ENCODE results near the gene TNRC6C.
"Not testable (repeated sequence)": the region's sequence is repeated elsewhere in the genome, so short reads cannot be mapped to it uniquely, and the experiment has no call there.

The TNRC6C gene

DNA sequence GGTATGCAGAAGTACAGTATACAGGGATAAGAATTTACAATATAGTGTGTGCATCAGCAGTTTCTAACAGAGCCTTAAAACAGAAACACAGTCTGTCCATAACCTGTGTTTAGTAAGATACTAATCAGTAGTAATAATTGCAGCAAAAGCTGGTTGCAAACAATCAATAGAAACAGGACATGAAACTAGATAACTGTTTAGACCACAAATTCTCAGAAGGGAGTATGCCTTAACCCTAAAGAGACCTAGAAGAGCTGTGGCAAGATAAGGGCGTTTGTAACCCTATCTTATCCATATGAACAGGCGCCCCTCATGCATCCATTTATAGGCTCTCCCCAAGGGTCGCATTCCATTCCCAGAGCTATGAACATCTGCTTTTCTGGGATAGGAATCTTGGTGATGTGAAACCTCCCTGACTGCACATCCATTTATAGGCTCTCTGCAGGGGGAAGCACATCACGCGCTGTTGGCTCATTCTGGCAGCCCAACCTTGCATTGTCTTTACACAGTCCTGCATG is 123.9 kb downstream of the TNRC6C start:
- not testable (repeated sequence) for DNase-seq (ENCODE audit: low spot score)

- DNase-seq (ENCODE audit: low spot score) = no peak
Measured at GRCh38 chr17:78082988-78083387, 124.5 kb downstream of the TNRC6C start.

- no peak for DNase-seq (ENCODE audit: low spot score)
Measured at GRCh38 chr17:78086740-78087139, 128.2 kb downstream of the TNRC6C start.

DNA sequence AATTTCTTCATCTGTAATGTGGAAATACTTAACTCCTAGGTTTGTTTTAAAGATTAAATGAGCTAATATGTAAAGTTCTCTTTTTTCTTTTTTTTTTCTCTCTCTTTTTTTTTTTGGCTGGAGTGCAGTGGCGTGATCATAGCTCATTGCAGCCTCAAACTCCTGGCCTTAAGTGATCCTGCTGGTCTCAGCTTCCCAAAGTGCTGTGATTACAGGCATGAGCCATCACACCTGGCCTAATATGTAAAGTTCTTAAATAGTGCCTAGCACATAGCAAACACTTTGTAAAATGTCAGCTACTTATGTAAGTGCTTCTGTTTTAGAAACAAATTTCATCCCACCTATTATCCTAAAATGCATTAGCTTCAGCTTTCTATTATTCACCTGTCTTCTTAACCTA is 130.0 kb downstream of the TNRC6C start:
- no peak for DNase-seq (ENCODE audit: low spot score)

- no peak for DNase-seq (ENCODE audit: low spot score)
Measured at GRCh38 chr17:78089576-78090281, 131.2 kb downstream of the TNRC6C start.

DNA sequence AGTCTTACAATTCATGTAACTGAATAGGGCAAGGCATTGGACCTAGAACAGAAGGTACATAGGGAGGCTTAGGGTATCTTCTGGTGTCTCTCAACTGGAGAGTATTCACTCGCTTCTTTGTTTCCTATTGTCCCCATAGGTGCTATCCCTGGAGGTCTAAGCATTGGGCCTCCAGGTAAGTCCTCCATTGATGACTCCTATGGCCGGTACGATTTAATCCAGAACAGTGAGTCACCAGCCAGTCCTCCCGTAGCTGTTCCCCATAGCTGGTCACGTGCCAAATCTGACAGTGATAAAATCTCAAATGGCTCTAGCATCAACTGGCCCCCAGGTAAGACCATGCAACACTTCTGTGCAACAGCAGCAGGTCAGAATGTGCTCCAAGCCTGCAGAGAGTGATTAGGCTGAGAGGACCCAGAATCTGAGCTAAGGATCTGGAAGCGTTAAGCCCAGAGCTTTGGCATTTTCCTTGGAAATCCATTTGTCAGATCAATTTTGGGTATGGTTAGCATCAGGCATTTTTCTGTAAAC is 134.4 kb downstream of the TNRC6C start:
- no peak for DNase-seq (ENCODE audit: low spot score)

DNA sequence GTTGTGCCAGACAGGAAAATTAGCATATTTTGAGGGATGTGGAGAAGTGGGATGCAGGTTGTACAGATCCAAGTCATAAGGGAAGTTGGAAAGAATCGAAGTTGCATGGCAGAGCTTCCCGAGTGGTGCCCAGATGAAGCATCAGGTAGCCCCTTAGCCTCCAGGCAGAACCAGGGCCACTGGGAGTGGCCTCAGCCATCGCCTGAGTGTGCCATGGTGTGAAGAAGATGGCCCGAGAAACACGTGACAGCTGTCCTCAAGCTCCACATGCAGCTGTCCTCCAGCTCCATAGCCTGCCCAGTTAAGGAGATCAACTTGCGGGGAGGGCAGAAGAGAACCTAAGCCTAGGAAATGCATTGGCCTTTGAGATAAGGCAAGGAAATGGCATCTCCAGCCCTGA is 136.5 kb downstream of the TNRC6C start:
- no peak for DNase-seq (ENCODE audit: low spot score)

DNA sequence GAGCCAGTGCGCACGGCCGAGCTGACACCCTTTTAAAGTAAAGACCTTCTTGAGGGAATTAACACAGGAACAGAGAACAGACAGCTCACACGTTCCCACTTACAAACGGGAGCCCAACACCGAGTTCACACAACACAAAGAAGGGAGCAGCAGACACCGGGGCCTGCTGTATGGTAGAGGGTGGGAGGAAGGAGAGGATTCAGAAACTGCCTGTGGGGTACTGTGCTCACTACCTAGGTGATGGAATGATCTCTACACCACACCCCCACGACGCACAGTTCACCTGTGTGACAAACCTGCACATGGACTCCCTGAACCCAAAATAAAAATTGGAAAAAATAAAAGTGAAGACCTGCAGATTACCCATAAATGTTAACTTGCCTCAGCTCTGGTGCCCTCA is 137.6 kb downstream of the TNRC6C start:
- DNase-seq (ENCODE audit: low spot score) = no peak

DNA sequence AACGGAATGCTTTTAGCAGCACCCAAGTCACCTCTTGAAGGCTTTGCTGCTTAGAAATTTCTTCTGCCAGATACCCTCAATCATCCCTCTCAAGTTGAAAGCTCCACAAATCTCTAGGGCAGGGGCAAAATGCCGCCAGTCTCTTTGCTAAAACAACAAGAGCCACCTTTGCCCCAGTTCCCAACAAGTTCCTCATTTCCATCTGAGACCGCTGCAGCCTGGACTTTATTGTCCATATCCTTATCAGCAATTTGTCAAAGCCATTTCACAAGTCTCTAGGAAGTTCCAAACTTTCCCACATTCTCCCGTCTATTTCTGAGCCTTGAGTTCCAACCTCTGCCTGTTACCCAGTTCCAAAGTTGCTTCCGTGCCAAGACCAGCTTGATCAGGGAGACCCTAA is 142.6 kb downstream of the TNRC6C start:
- DNase-seq (ENCODE audit: low spot score) = no peak

DNA sequence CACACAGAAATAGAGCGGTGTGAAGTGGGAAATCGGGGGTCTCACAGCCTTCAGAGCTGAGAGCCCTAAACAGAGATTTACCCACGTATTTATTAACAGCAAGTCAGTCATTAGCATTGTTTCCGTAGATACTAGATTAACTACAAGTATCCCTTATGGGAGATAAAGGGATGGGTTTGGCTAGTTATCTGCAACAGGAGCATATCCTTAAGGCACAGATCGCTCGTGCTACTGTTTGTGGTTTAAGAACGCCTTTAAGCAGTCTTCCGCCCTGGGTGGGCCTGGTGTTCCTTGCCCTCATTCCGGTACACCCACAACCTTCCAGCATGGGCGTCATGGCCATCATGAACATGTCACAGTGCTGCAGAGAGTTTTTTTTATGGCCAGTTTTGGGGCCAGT is 143.0 kb downstream of the TNRC6C start:
- DNase-seq (ENCODE audit: low spot score) = no peak

GRCh38 chr17:78103311-78103710 is 144.8 kb downstream of the TNRC6C start:
- no peak for DNase-seq (ENCODE audit: low spot score)

DNA sequence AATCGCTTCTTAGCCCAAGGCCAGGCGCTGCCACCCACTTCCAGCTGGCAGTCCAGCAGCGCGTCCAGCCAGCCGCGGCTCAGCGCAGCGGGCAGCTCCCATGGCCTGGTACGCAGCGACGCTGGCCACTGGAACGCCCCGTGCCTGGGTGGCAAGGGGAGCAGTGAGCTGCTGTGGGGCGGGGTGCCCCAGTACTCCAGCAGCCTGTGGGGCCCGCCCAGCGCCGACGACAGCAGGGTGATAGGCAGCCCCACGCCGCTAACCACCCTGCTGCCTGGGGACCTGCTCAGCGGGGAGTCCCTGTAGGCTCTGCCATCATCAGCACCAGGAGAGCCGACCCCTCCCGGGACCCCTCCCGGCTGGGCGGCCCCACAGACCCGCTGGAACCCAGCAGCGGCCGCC is 146.0 kb downstream of the TNRC6C start:
- DNase-seq (ENCODE audit: low spot score) = no peak

DNA sequence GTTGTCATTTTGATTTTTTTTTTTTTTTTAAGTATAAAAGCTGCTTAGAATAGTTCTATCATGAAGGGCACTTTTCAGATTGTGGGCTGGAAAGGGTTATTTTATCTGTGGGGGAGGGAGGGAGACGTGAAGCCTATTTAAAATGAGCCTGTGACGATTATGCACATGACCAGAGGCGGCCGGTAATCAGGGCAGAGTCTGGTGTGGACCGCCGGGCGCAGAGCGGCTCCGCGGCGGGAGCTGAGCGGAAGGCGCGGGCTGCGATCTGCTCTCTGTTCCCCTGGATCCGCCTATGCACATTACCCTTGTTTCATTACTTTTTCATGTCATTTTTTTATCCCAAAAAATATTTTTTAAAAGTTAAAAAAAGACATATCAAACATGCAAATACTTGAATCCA is 146.6 kb downstream of the TNRC6C start:
- no peak for DNase-seq (ENCODE audit: low spot score)

DNA sequence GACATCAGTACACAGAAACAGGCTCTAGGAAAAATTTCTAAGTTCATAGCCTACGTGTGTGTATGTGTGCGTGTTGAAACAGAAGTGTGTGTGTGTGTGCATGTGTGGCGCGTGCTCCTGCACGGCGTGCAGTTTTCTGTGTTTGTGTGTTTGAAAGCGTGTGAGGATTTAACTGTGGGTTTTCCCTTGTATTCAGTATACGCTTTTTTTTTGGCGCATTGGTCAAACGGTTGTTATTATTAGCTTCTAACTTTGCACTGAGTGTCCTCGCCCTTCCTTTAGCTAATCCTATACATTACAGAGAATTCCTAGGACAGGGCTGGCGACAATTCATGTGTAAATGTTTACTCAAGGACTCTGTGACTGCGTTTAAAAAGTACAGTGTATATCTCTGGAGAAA is 147.0 kb downstream of the TNRC6C start:
- no peak for DNase-seq (ENCODE audit: low spot score)

GRCh38 chr17:78106211-78106610 is 147.7 kb downstream of the TNRC6C start:
- DNase-seq (ENCODE audit: low spot score) = no peak

DNA sequence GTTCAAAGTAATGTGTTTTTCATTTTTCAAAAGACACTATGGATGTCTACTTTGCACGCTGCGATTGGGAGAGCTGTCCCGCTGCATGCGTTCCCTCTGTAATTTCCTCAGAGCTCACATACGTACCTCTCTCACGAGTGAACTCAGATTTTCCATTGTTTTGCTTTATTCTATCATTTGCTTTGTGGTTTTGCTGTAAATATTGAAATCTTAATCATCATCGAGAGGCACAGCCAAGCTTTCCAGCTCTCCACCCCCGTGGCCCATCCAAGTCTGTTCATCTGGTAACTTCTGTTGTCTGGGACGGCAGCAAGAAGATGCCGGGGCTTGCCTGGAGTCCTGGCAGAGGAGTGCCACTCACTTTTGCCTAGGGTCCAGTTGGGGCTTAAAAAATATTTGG is 149.0 kb downstream of the TNRC6C start:
- no peak for DNase-seq (ENCODE audit: low spot score)

DNA sequence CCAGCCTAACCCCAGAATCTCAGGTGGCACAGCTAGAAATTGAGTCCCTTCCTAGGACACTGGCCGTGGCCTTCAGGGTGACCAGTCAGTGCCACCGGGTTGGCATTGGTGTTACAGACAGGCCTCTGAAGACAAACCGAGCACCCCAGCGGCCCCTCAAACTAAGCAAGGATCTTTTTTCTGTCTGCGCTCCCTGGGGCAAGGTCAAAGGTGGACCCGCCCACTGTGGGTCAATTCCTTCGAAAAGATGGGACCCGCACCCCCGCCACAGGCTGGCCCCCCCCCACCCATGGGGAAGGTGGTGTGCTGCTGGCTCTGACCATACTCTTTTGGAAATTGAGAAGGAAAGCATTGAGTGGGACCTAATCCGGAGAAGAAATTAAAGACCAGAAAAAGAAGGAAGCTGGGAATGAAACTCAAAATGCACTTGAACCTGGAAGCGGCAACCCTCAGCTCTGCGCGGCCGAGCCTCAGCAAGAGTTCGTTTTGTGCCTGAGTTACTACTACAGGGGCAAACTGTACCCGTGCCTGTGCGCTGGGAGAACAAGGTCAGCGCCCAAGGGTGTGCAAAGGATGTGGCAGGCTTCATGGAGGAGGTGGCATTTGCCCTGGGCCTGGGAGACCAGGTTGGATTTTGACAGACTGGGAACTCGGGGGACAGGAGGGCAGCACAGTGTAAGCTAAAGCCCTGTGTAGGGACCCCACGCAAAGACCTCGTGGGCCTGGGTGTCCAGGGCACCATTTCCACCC is 149.6 kb downstream of the TNRC6C start:
- no peak for DNase-seq (ENCODE audit: low spot score)

- DNase-seq (ENCODE audit: low spot score) = no peak
Measured at GRCh38 chr17:78108726-78109488, 150.4 kb downstream of the TNRC6C start.

DNA sequence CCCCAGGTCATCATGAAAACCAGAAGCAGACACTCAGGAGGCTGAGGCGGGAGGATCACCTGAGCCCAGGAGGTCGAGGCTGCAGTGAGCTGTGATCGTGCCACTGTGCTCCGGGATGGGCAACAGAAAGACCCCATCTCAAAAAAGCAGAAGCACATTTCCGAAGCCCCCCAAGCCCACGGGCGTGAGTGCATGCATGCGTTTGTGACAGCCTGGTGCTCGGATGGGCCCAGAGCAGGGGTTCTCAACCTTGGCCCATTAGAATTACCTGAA is 150.9 kb downstream of the TNRC6C start:
- DNase-seq (ENCODE audit: low spot score) = no peak

DNA sequence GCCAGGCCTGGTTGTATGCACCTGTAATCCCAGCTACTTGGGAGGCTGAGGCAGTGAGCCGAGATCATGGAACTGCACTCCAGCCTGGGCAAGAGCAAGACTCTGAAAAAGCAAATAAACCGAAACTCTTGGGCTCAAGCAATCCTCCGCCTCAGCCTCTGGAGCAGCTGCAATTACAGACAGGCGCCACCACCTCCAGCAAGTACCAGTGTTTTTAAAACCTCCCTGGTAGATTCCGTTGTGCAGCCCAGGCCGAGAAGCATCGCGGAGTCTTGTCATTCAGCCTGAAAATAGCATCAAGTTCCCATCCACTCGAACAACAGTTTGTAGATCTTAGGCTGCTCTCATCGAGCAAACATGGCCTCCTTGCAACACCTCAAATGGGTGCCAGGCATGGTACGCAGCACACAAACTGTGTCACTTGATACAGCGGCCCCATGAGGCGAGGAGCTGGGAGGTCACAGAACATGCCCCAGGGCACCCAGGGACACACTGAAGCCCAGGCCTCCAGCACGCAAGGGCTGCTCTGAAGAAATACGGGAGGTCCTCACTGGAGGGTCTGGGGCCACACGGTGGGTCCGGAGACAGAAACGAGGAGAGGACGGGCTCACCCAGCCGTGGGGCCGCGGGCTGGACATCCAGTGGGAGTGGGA is 152.0 kb downstream of the TNRC6C start:
- no peak for DNase-seq (ENCODE audit: low spot score)

DNA sequence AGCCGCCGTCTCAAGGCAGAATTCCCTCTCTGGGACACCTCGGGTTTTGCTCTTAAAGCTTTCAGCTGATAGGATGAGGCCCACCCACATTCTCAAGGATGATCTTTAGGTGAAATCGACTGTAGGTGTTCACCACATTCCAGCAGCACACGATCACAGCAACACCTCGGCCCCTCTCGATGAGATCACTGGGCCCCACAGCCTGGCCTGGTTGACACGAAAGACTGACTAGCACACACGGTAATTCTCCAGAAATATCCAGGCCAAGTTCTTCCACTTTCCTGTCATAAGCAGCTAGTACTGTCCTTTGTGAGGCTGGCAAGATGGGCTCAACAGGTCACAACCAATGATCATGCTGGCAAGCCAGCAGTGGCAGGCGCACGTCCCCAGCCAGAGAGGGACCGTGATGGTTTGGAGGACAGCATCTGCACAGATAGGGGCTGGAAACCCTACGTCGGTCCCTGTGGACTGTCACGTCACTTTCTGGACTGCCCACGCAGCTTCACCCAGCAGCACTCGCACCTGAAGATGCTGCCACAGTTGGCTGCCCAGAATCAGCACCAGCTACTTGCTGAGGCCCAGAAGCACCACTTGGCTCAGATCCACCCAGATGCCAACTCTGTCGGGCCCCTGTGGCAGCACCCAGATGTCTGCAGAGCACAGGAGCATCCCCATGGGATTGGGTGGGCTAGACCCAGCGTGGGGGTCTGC is 152.7 kb downstream of the TNRC6C start:
- no peak for DNase-seq (ENCODE audit: low spot score)
